GM23338 (cell line): ENCODE measurements around the gene KLHL21. TPM values are rescaled to one million over a fixed set of nuclear protein-coding genes. Genes with fewer than 3 reads are reported as not detected.

Source experiments
- ATAC-seq: fragments of 200-7000 bp; cut with Tn5 transposase; 3 replicates; pipeline ENCODE4 v1.9.1; 2020
- DNase-seq: peaks from one replicate; pipeline ENCODE4 v3.0.0-alpha.2; 2015; ENCODE audit warnings: low spot score
- H2AFZ ChIP-seq: fragments of 200-600 bp; sonication (generic); 2 replicates; pipeline ENCODE4 v1.8.0; 2016; ENCODE audit warnings: antibody characterized with exemption, mild to moderate bottlenecking, moderate library complexity
- H3F3A ChIP-seq: fragments of 200-600 bp; sonication (generic); replicated peaks from 2 replicates; pipeline ENCODE4 v1.8.0; 2017; ENCODE audit warnings: antibody characterized with exemption, mixed run types, low read depth
- H3K27ac ChIP-seq: fragments of 200-600 bp; sonication (generic); 2 replicates; pipeline ENCODE4 v1.6.1; 2016; ENCODE audit warnings: low read depth
- H3K27me3 ChIP-seq: fragments of 200-600 bp; sonication (generic); 2 replicates; pipeline ENCODE4 v1.8.0; 2016; ENCODE audit warnings: mild to moderate bottlenecking, mixed run types, moderate library complexity; ENCODE audit not compliant: insufficient read depth
- H3K36me3 ChIP-seq: fragments of 200-600 bp; sonication (generic); 2 replicates; pipeline ENCODE4 v1.8.0; 2016; ENCODE audit warnings: mild to moderate bottlenecking; ENCODE audit not compliant: insufficient read depth
- H3K4me1 ChIP-seq: fragments of 200-600 bp; sonication (generic); 2 replicates; pipeline ENCODE4 v1.8.0; 2016; ENCODE audit warnings: mild to moderate bottlenecking, moderate library complexity; ENCODE audit not compliant: insufficient read depth
- H3K4me2 ChIP-seq: fragments of 200-600 bp; sonication (generic); 2 replicates; pipeline ENCODE4 v1.7.1; 2017; ENCODE audit warnings: mixed run types
- H3K4me3 ChIP-seq: fragments of 200-600 bp; sonication (generic); 2 replicates; pipeline ENCODE4 v1.6.1; 2016; ENCODE audit warnings: mixed run types
- H3K79me2 ChIP-seq: fragments of 200-600 bp; sonication (generic); replicated peaks from 2 replicates; pipeline ENCODE4 v1.8.0; 2017; ENCODE audit warnings: mild to moderate bottlenecking; ENCODE audit not compliant: insufficient read depth
- H3K9me2 ChIP-seq: fragments of 200-600 bp; sonication (generic); 2 replicates; pipeline ENCODE4 v1.8.0; 2017; ENCODE audit not compliant: insufficient read depth
- H4K20me1 ChIP-seq: fragments of 200-600 bp; sonication (generic); replicated peaks from 2 replicates; pipeline ENCODE4 v1.8.0; 2017; ENCODE audit warnings: mild to moderate bottlenecking; ENCODE audit not compliant: insufficient read depth
- H3K27ac Mint-ChIP-seq: 2 replicates; pipeline ENCODE4 v1.8.0; 2020; ENCODE audit warnings: inconsistent platforms, mild to moderate bottlenecking, moderate library complexity, mixed read lengths
- H3K27me3 Mint-ChIP-seq: 3 replicates; pipeline ENCODE4 v1.8.0; 2022; ENCODE audit warnings: low read depth, mild to moderate bottlenecking, moderate library complexity, mixed read lengths, inconsistent platforms; ENCODE audit not compliant: insufficient read depth, poor library complexity
- H3K36me3 Mint-ChIP-seq: 3 replicates; pipeline ENCODE4 v1.8.0; 2021; ENCODE audit warnings: low read depth, mild to moderate bottlenecking, inconsistent platforms, moderate library complexity, mixed read lengths
- H3K4me1 Mint-ChIP-seq: 3 replicates; pipeline ENCODE4 v1.8.0; 2020; ENCODE audit warnings: mild to moderate bottlenecking, inconsistent platforms, mixed read lengths
- H3K4me3 Mint-ChIP-seq: 3 replicates; pipeline ENCODE4 v1.8.0; 2021; ENCODE audit warnings: moderate library complexity, mild to moderate bottlenecking, inconsistent platforms, mixed read lengths
- H3K9me3 Mint-ChIP-seq: 3 replicates; pipeline ENCODE4 v1.8.0; 2020; ENCODE audit warnings: moderate library complexity, mild to moderate bottlenecking, inconsistent platforms, mixed read lengths
- CREB1 ChIP-seq: fragments of 250-450 bp; sonication (Bioruptor Pico); IDR thresholded peaks from 2 replicates; pipeline ENCODE4 v1.5.0; 2020; ENCODE audit warnings: low read depth, mild to moderate bottlenecking, moderate library complexity
- EZH2 ChIP-seq: fragments of 200-600 bp; sonication (generic); IDR thresholded peaks from one replicate; pipeline ENCODE4 v1.8.0; 2017; ENCODE audit warnings: antibody characterized with exemption, mild to moderate bottlenecking, low read depth; ENCODE audit not compliant: unreplicated experiment
- EZH2phosphoT487 ChIP-seq: fragments of 200-600 bp; sonication (generic); IDR thresholded peaks from one replicate; pipeline ENCODE4 v1.8.1; 2018; ENCODE audit warnings: antibody characterized with exemption; ENCODE audit not compliant: unreplicated experiment
- JUNB ChIP-seq: IDR thresholded peaks from one replicate; pipeline ENCODE4 v1.6.1; 2016; ENCODE audit warnings: antibody characterized with exemption; ENCODE audit not compliant: unreplicated experiment
- NANOG ChIP-seq: IDR thresholded peaks from 2 replicates; pipeline ENCODE4 v1.6.1; 2016; ENCODE audit warnings: antibody characterized with exemption, borderline replicate concordance
- POLR2AphosphoS5 ChIP-seq: IDR thresholded peaks from 2 replicates; pipeline ENCODE4 v1.6.1; 2016; ENCODE audit warnings: antibody characterized with exemption, low read depth
- STAT1 ChIP-seq: IDR thresholded peaks from one replicate; pipeline ENCODE4 v1.6.1; 2016; ENCODE audit warnings: antibody characterized with exemption; ENCODE audit not compliant: unreplicated experiment
- ZNF114 ChIP-seq: fragments of 250-450 bp; sonication (Bioruptor Pico); IDR thresholded peaks from 2 replicates; pipeline ENCODE4 v1.5.0; 2020; ENCODE audit warnings: mild to moderate bottlenecking, moderate library complexity
- ZNF331 ChIP-seq: fragments of 250-450 bp; sonication (Bioruptor Pico); IDR thresholded peaks from 2 replicates; pipeline ENCODE4 v1.5.0; 2020; ENCODE audit warnings: low read depth, mild to moderate bottlenecking, moderate library complexity
- polyA plus RNA-seq: library from polyadenylated mRNA; unstranded; fragments of >200 nt; fragmentation: Nextera tagmentation; extraction: Ambion mirVana; gene quantifications from 2 replicates; pipeline ENCODE4 v1.2.1, GENCODE V29; 2016
- total RNA-seq: library from RNA; depleted of rRNA; stranded (reverse); fragments of >200 nt; shearing (Covaris generic); gene quantifications from 2 replicates; pipeline ENCODE4 v1.2.3, GENCODE V29; 2014
- TF ChIP-seq, protein P1 (sequence below): fragments of 250-450 bp; sonication (Bioruptor Pico); IDR thresholded peaks from 2 replicates; pipeline ENCODE4 v1.5.0; 2020; ENCODE audit warnings: mild to moderate bottlenecking, moderate library complexity
- TF ChIP-seq, protein P2 (sequence below): IDR thresholded peaks from 2 replicates; pipeline ENCODE4 v1.6.1; 2016; ENCODE audit warnings: antibody characterized with exemption
- TF ChIP-seq, protein P3 (sequence below): IDR thresholded peaks from one replicate; pipeline ENCODE4 v1.6.1; 2018; ENCODE audit warnings: antibody characterized with exemption; ENCODE audit not compliant: unreplicated experiment
- TF ChIP-seq, protein P4 (sequence below), 2 experiments: fragments of 200-600 bp in 1 of 2; sonication (generic) in 1 of 2; conservative IDR thresholded peaks; 2 replicates each; pipeline versions ENCODE4 v1.5.1 to v1.6.1; 2016 to 2017; ENCODE audit warnings: antibody characterized with exemption in 2 of 2, low read depth in 2 of 2, mild to moderate bottlenecking in 2 of 2, moderate library complexity in 1 of 2

The KLHL21 gene
- total and polyA plus RNA-seq, 2 experiments from 2014 or later: 7.3 to 35.9 TPM

DNA sequence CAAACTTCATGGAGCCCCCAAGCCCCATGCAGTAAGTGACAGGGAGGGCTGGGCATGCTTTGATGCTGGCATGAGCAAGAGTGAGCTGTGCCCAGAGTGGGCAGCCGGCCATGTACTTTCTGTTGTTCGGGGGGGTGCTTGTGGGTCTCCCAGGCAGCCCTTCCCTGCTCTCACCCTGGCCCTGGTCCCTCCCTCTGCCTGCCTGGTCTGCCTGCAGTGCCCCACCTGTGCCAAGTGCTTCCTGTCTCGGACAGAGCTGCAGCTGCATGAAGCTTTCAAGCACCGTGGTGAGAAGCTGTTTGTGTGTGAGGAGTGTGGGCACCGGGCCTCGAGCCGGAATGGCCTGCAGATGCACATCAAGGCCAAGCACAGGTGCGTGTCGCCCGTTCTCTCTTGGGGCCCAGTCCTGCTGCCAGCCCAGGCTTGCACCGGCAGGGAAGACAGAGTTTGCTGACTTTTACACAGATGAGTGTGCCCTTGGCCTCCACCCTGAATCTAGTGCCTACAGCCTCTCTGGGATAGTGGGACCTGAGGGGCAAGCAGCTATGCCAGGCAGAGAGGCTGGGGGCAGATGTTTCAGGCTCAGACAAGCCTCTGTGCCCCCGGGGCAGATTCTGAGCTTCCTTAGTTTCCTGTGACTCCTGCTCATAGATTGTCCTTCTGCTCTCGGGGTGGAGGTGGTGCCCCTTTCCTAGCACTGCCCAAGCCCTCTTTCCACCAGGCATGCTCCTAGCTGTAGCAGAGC is 15.2 kb downstream of the KLHL21 start:
- no peak overlapping the region; the same call in 1 of the 2 replicates for H3K27ac Mint-ChIP-seq
- DNase-seq: no peak
- Histone ChIP-seq H3K4me2 (no peak overlapping the region), H3K4me3 (no peak overlapping the region), H3K36me3 (no peaks in the 10 kb centered on the region), H3K9me2 (no peaks in the 10 kb centered on the region), H3K4me1 (no peaks in the 10 kb centered on the region), H3F3A (peaks cover 14% of the 10 kb centered on the region; the same call in 1 of the 2 replicates), H2AFZ (no peak overlapping the region), H3K27me3 (no peaks in the 10 kb centered on the region), H4K20me1 (peaks cover 15% of the 10 kb centered on the region; the same call in 1 of the 2 replicates), H3K27ac (no peak overlapping the region; the same call in 1 of the 2 replicates), H3K79me2 (0 out of 2 replicates have a peak, but pooled peaks cover 2% of the 10 kb centered on the region)
- peaks cover 6% of the 10 kb centered on the region; the same call in 1 of the 3 replicates for H3K4me1 Mint-ChIP-seq
- H3K36me3 Mint-ChIP-seq: peaks cover 17% of the 10 kb centered on the region
- no peak overlapping the region for H3K4me3 Mint-ChIP-seq
- ATAC-seq: no peak
- no peaks in the 10 kb centered on the region for H3K9me3 Mint-ChIP-seq
- TF ChIP-seq JUNB (no peak), CREB1 (CRISPR knock-in tag) (no peak), EZH2 (no peak), EZH2phosphoT487 (no peak), NANOG (no peak), ZNF331 (CRISPR knock-in tag) (no peak), ZNF114 (CRISPR knock-in tag) (no peak), STAT1 (no peak), POLR2AphosphoS5 (no peak)
- TF ChIP-seq, protein P1, sequence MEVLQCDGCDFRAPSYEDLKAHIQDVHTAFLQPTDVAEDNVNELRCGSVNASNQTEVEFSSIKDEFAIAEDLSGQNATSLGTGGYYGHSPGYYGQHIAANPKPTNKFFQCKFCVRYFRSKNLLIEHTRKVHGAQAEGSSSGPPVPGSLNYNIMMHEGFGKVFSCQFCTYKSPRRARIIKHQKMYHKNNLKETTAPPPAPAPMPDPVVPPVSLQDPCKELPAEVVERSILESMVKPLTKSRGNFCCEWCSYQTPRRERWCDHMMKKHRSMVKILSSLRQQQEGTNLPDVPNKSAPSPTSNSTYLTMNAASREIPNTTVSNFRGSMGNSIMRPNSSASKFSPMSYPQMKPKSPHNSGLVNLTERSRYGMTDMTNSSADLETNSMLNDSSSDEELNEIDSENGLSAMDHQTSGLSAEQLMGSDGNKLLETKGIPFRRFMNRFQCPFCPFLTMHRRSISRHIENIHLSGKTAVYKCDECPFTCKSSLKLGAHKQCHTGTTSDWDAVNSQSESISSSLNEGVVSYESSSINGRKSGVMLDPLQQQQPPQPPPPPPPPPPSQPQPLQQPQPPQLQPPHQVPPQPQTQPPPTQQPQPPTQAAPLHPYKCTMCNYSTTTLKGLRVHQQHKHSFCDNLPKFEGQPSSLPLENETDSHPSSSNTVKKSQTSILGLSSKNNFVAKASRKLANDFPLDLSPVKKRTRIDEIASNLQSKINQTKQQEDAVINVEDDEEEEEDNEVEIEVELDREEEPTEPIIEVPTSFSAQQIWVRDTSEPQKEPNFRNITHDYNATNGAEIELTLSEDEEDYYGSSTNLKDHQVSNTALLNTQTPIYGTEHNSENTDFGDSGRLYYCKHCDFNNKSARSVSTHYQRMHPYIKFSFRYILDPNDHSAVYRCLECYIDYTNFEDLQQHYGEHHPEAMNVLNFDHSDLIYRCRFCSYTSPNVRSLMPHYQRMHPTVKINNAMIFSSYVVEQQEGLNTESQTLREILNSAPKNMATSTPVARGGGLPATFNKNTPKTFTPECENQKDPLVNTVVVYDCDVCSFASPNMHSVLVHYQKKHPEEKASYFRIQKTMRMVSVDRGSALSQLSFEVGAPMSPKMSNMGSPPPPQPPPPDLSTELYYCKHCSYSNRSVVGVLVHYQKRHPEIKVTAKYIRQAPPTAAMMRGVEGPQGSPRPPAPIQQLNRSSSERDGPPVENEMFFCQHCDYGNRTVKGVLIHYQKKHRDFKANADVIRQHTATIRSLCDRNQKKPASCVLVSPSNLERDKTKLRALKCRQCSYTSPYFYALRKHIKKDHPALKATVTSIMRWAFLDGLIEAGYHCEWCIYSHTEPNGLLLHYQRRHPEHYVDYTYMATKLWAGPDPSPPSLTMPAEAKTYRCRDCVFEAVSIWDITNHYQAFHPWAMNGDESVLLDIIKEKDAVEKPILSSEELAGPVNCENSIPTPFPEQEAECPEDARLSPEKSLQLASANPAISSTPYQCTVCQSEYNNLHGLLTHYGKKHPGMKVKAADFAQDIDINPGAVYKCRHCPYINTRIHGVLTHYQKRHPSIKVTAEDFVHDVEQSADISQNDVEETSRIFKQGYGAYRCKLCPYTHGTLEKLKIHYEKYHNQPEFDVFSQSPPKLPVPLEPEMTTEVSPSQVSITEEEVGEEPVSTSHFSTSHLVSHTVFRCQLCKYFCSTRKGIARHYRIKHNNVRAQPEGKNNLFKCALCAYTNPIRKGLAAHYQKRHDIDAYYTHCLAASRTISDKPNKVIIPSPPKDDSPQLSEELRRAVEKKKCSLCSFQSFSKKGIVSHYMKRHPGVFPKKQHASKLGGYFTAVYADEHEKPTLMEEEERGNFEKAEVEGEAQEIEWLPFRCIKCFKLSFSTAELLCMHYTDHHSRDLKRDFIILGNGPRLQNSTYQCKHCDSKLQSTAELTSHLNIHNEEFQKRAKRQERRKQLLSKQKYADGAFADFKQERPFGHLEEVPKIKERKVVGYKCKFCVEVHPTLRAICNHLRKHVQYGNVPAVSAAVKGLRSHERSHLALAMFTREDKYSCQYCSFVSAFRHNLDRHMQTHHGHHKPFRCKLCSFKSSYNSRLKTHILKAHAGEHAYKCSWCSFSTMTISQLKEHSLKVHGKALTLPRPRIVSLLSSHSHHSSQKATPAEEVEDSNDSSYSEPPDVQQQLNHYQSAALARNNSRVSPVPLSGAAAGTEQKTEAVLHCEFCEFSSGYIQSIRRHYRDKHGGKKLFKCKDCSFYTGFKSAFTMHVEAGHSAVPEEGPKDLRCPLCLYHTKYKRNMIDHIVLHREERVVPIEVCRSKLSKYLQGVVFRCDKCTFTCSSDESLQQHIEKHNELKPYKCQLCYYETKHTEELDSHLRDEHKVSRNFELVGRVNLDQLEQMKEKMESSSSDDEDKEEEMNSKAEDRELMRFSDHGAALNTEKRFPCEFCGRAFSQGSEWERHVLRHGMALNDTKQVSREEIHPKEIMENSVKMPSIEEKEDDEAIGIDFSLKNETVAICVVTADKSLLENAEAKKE (CRISPR knock-in tag): no peak
- TF ChIP-seq, protein P2, sequence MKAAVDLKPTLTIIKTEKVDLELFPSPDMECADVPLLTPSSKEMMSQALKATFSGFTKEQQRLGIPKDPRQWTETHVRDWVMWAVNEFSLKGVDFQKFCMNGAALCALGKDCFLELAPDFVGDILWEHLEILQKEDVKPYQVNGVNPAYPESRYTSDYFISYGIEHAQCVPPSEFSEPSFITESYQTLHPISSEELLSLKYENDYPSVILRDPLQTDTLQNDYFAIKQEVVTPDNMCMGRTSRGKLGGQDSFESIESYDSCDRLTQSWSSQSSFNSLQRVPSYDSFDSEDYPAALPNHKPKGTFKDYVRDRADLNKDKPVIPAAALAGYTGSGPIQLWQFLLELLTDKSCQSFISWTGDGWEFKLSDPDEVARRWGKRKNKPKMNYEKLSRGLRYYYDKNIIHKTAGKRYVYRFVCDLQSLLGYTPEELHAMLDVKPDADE: no peak
- TF ChIP-seq, protein P3, sequence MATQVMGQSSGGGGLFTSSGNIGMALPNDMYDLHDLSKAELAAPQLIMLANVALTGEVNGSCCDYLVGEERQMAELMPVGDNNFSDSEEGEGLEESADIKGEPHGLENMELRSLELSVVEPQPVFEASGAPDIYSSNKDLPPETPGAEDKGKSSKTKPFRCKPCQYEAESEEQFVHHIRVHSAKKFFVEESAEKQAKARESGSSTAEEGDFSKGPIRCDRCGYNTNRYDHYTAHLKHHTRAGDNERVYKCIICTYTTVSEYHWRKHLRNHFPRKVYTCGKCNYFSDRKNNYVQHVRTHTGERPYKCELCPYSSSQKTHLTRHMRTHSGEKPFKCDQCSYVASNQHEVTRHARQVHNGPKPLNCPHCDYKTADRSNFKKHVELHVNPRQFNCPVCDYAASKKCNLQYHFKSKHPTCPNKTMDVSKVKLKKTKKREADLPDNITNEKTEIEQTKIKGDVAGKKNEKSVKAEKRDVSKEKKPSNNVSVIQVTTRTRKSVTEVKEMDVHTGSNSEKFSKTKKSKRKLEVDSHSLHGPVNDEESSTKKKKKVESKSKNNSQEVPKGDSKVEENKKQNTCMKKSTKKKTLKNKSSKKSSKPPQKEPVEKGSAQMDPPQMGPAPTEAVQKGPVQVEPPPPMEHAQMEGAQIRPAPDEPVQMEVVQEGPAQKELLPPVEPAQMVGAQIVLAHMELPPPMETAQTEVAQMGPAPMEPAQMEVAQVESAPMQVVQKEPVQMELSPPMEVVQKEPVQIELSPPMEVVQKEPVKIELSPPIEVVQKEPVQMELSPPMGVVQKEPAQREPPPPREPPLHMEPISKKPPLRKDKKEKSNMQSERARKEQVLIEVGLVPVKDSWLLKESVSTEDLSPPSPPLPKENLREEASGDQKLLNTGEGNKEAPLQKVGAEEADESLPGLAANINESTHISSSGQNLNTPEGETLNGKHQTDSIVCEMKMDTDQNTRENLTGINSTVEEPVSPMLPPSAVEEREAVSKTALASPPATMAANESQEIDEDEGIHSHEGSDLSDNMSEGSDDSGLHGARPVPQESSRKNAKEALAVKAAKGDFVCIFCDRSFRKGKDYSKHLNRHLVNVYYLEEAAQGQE: no peak
- TF ChIP-seq, protein P4, sequence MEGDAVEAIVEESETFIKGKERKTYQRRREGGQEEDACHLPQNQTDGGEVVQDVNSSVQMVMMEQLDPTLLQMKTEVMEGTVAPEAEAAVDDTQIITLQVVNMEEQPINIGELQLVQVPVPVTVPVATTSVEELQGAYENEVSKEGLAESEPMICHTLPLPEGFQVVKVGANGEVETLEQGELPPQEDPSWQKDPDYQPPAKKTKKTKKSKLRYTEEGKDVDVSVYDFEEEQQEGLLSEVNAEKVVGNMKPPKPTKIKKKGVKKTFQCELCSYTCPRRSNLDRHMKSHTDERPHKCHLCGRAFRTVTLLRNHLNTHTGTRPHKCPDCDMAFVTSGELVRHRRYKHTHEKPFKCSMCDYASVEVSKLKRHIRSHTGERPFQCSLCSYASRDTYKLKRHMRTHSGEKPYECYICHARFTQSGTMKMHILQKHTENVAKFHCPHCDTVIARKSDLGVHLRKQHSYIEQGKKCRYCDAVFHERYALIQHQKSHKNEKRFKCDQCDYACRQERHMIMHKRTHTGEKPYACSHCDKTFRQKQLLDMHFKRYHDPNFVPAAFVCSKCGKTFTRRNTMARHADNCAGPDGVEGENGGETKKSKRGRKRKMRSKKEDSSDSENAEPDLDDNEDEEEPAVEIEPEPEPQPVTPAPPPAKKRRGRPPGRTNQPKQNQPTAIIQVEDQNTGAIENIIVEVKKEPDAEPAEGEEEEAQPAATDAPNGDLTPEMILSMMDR (conservative IDR thresholded peaks at IDR 0.05; ENCODE audit: low read depth in 2 of 2): no peak
- H3K27me3 Mint-ChIP-seq: peaks cover 21% of the 10 kb centered on the region
